Keratinocyte (primary cell): ENCODE results near the gene SNAP25. TPM values are rescaled to one million over a fixed set of nuclear protein-coding genes. Genes with fewer than 3 reads are reported as not detected.

ENCODE experiments used
- DNase-seq: peaks from one replicate; pipeline ENCODE4 v3.0.0-alpha.2; 2011; ENCODE audit warnings: low read depth, missing footprints, low spot score
- FAIRE-seq: peaks from 2 replicates; lab custom pipeline; 2011; peaks lifted over from hg19 to GRCh38; lab: Jason Lieb, UNC
- H2AFZ ChIP-seq: 2 replicates; pipeline ENCODE4 v1.6.0; 2012; ENCODE audit warnings: low read length, control low read depth, inconsistent platforms; ENCODE audit not compliant: control insufficient read depth
- H3K27ac ChIP-seq: 2 replicates; pipeline ENCODE4 v1.5.1; 2011; ENCODE audit warnings: low read length; ENCODE audit not compliant: control insufficient read depth, insufficient read depth
- H3K27me3 ChIP-seq: 3 replicates; pipeline ENCODE4 v1.6.0; 2011; ENCODE audit warnings: low read length; ENCODE audit not compliant: control insufficient read depth, insufficient read depth; ENCODE audit errors: extremely low read depth
- H3K36me3 ChIP-seq, 2 experiments: 2 replicates in 1 of 2; 3 replicates in 1 of 2; pipeline ENCODE4 v1.5.1; 2011; ENCODE audit warnings: low read length in 2 of 2, mild to moderate bottlenecking in 1 of 2; ENCODE audit not compliant: control insufficient read depth in 2 of 2, insufficient read depth in 2 of 2; ENCODE audit errors: extremely low read depth in 1 of 2
- H3K4me1 ChIP-seq: 3 replicates; pipeline ENCODE4 v1.5.1; 2011; ENCODE audit warnings: low read length; ENCODE audit not compliant: control insufficient read depth, insufficient read depth; ENCODE audit errors: extremely low read depth
- H3K4me2 ChIP-seq: 3 replicates; pipeline ENCODE4 v1.6.0; 2011; ENCODE audit warnings: low read depth, low read length; ENCODE audit not compliant: control insufficient read depth, insufficient read depth; ENCODE audit errors: extremely low read depth
- H3K4me3 ChIP-seq, 3 experiments: fragments of 200-600 bp in 1 of 3; sonication (generic) in 1 of 3; 2 replicates in 2 of 3; 3 replicates in 1 of 3; pipeline ENCODE4 v1.5.1; 2011 to 2016; ENCODE audit warnings: low read length in 3 of 3, mild to moderate bottlenecking in 3 of 3, control low read depth in 2 of 3, inconsistent platforms in 1 of 3, low read depth in 1 of 3, mixed read lengths in 1 of 3, mixed run types in 1 of 3, moderate library complexity in 1 of 3; ENCODE audit not compliant: control insufficient read depth in 2 of 3, insufficient read depth in 2 of 3; ENCODE audit errors: extremely low read depth in 1 of 3
- H3K79me2 ChIP-seq: 2 replicates; pipeline ENCODE4 v1.6.0; 2012; ENCODE audit warnings: low read length; ENCODE audit not compliant: control insufficient read depth, insufficient read depth
- H3K9ac ChIP-seq: 3 replicates; pipeline ENCODE4 v1.6.0; 2011; ENCODE audit warnings: low read length; ENCODE audit not compliant: control insufficient read depth, insufficient read depth; ENCODE audit errors: extremely low read depth
- H3K9me1 ChIP-seq: 3 replicates; pipeline ENCODE4 v1.6.0; 2011; ENCODE audit warnings: low read length; ENCODE audit not compliant: control insufficient read depth, insufficient read depth; ENCODE audit errors: extremely low read depth
- H3K9me3 ChIP-seq: 2 replicates; pipeline ENCODE4 v1.5.1; 2012; ENCODE audit warnings: low read depth, low read length; ENCODE audit not compliant: control insufficient read depth
- H4K20me1 ChIP-seq: 3 replicates; pipeline ENCODE4 v1.6.0; 2011; ENCODE audit warnings: low read length; ENCODE audit not compliant: control insufficient read depth, insufficient read depth; ENCODE audit errors: extremely low read depth
- EZH2 ChIP-seq: IDR thresholded peaks from one replicate; pipeline ENCODE4 v1.6.1; 2012; ENCODE audit warnings: inconsistent platforms, mild to moderate bottlenecking, low read length, moderate library complexity
- dilution Hi-C: fragments of 300-500 bp; cut with MboI; formaldehyde crosslinking; loops from one replicate; pipeline ENCODE4 v1.7.0; 2020; ENCODE audit warnings: low sequenced_read_pairs; ENCODE audit not compliant: extremely low pct_ligation_motif_present
- polyA plus RNA-seq, 5 experiments: library from polyadenylated mRNA; depleted of rRNA in 3 of 5; stranded (reverse) in 3 of 5; stranded (forward) in 1 of 5; unstranded in 1 of 5; fragments of >200 nt; gene quantifications; 1 replicate in 1 of 5; 2 replicates in 3 of 5; 3 replicates in 1 of 5; pipeline versions ENCODE4 v1.2.1 to v1.2.3, GENCODE V29; 2011 to 2012; ENCODE audit warnings: missing spikeins in 2 of 5, low read depth in 1 of 5, low replicate concordance in 1 of 5
- TF ChIP-seq, protein P1 (sequence below), 3 experiments: IDR thresholded peaks in 1 of 3; conservative IDR thresholded peaks in 1 of 3; optimal IDR thresholded peaks in 1 of 3; 2 replicates in 2 of 3; 3 replicates in 1 of 3; pipeline versions ENCODE3 to v1.5.1; 2011; ENCODE audit warnings: low read length in 3 of 3, mild to moderate bottlenecking in 3 of 3, moderate library complexity in 2 of 3, control low read depth in 1 of 3, inconsistent platforms in 1 of 3; ENCODE audit not compliant: insufficient read depth in 2 of 3; ENCODE audit errors: extremely low read depth in 1 of 3

The SNAP25 gene
- polyA plus RNA-seq, 1 donor (not counting 4 experiments of a cell fraction or from before 2014, with no cell fraction given), result not detected

GRCh38 chr20:10242166-10242565 lies 23.5 kb downstream of the SNAP25 start:
- no peaks in the 10 kb centered on the region for H3K9me1 ChIP-seq
- no peaks in the 10 kb centered on the region for H4K20me1 ChIP-seq
- FAIRE-seq (no peak), DNase-seq (no peak)
- H3K36me3 ChIP-seq, result no peaks in the 10 kb centered on the region
- no peaks in the 10 kb centered on the region for H3K4me1 ChIP-seq
- H3K27ac ChIP-seq, result no peak overlapping the region
- peaks cover 4% of the 10 kb centered on the region for H3K27me3 ChIP-seq
- no peak overlapping the region for H3K4me3 ChIP-seq
- TF ChIP-seq, protein P1, sequence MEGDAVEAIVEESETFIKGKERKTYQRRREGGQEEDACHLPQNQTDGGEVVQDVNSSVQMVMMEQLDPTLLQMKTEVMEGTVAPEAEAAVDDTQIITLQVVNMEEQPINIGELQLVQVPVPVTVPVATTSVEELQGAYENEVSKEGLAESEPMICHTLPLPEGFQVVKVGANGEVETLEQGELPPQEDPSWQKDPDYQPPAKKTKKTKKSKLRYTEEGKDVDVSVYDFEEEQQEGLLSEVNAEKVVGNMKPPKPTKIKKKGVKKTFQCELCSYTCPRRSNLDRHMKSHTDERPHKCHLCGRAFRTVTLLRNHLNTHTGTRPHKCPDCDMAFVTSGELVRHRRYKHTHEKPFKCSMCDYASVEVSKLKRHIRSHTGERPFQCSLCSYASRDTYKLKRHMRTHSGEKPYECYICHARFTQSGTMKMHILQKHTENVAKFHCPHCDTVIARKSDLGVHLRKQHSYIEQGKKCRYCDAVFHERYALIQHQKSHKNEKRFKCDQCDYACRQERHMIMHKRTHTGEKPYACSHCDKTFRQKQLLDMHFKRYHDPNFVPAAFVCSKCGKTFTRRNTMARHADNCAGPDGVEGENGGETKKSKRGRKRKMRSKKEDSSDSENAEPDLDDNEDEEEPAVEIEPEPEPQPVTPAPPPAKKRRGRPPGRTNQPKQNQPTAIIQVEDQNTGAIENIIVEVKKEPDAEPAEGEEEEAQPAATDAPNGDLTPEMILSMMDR (optimal IDR thresholded peaks at IDR 0.05 in 1 of 3, IDR thresholded peaks at IDR 0.05 in 1 of 3, conservative IDR thresholded peaks at IDR 0.05 in 1 of 3; ENCODE audit: extremely low read depth in 1 of 3, insufficient read depth in 2 of 3, low read length in 3 of 3), result no peak
- no peak for TF ChIP-seq EZH2
- dilution Hi-C loops, result no loop called here
- no peaks in the 10 kb centered on the region for H3K9me3 ChIP-seq
- H3K9ac ChIP-seq, result no peak overlapping the region
- no peak overlapping the region for H3K4me2 ChIP-seq
- no peak overlapping the region for H2AFZ ChIP-seq
- no peaks in the 10 kb centered on the region for H3K79me2 ChIP-seq

GRCh38 chr20:10247440-10247839 lies 28.8 kb downstream of the SNAP25 start:
- H3K27me3 ChIP-seq, result peaks cover 4% of the 10 kb centered on the region
- no peak overlapping the region for H3K9ac ChIP-seq
- no peaks in the 10 kb centered on the region for H3K9me1 ChIP-seq
- H3K4me3 ChIP-seq, result no peak overlapping the region
- no peaks in the 10 kb centered on the region for H3K9me3 ChIP-seq
- H3K27ac ChIP-seq, result no peak overlapping the region
- no peaks in the 10 kb centered on the region for H4K20me1 ChIP-seq
- no peak overlapping the region for H3K4me2 ChIP-seq
- dilution Hi-C loops, result no loop called here
- TF ChIP-seq, protein P1 (optimal IDR thresholded peaks at IDR 0.05 in 1 of 3, IDR thresholded peaks at IDR 0.05 in 1 of 3, conservative IDR thresholded peaks at IDR 0.05 in 1 of 3; ENCODE audit: extremely low read depth in 1 of 3, insufficient read depth in 2 of 3, low read length in 3 of 3), result no peak
- no peak for TF ChIP-seq EZH2
- H3K4me1 ChIP-seq, result no peaks in the 10 kb centered on the region
- no peaks in the 10 kb centered on the region for H3K36me3 ChIP-seq
- no peaks in the 10 kb centered on the region for H3K79me2 ChIP-seq
- DNase-seq (no peak), FAIRE-seq (no peak)
- no peak overlapping the region for H2AFZ ChIP-seq
